Measurements from ENCODE around the gene ATP11A. TPM values are rescaled to one million over a fixed set of nuclear protein-coding genes. Genes with fewer than 3 reads are reported as not detected.
A peak's percentile ranks its signal among the peaks of the same experiment; 100 is the strongest.

Gene ATP11A
- total RNA-seq, 2 donors from 2014 or later = 10.9 to 89.3 TPM

DNA sequence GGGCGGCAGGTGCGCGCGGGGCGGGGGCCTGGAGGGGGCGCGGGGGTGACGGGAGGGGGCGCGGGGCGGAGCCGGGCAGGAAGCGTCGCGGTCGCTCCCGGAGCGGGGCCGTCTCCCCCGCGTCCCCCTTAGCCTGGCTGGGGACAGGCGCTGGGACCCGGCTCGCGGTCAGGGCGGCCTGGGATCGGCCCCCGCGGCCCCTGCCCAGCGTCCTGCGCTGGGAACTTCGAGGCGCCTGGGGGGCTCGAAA lies 204.5 kb downstream of the ATP11A start:
- peaks cover 6% of the 10 kb centered on the region for H3K4me1 ChIP-seq (replicated peaks)
- DNase-seq (ENCODE audit: low spot score) = no peak
- H3K27ac ChIP-seq = peak overlapping the region; percentile 51 to 67
- no peak for TF ChIP-seq CTCF (IDR thresholded peaks at IDR 0.05)
- TF ChIP-seq POLR2A (IDR thresholded peaks at IDR 0.05) = no peak
- no peak for TF ChIP-seq POLR2AphosphoS5 (IDR thresholded peaks at IDR 0.05)
- 0% methylated on average over 21 of the region's 34 CpGs for WGBS
- no peaks in the 10 kb centered on the region for H3K36me3 ChIP-seq
- no peaks in the 10 kb centered on the region for H3K9me3 ChIP-seq
- no peaks in the 10 kb centered on the region for H3K27me3 ChIP-seq (replicated peaks; ENCODE audit: insufficient read depth)
- intact Hi-C loops (cut with DNase I) = no loop called here
- peak overlapping the region; percentile 42 to 63 for H3K4me3 ChIP-seq

DNA sequence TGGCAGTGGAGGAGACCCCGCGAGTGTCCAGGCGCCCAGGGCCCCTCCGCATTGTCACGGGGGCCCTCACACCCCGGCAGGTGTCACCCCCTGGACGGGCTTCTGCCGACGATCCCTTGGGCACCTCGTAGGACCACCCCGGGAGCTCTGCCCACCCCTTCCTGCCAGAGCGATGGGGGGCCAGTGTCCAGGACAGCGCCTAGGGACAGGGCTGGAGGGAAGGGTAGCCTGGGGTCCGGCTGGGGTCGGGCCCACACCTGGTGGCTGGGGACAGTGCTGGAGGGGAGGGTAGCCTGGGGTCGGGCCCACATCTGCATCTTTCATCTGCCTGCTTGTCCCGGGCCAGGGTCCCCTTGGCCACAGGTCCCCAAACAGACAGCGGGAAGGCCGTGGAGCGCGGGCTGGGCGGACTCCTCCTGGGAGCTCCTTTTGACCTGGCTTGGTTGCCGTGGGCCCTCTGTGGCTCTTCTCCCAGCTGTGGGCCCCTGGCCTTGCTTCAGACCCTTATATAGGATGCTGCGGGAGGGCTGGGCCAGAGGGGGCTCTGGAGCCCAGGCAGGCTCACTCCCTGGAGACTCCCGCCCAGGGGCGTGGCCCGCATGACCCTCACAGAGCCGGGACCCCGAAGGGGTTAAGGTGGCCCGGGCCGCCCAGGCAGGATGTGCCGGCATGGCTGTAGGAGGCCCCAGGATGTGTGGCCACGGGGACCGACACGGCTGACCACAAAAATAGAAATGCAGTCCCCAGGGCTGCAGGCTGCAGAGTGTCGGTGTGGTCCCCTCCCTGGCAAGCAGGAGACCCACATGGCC lies 205.0 kb downstream of the ATP11A start:
- 16% methylated on average over 28 of the region's 36 CpGs for WGBS
- TF ChIP-seq CTCF (IDR thresholded peaks at IDR 0.05) = no peak
- no peak for TF ChIP-seq POLR2A (IDR thresholded peaks at IDR 0.05)
- no peak for TF ChIP-seq POLR2AphosphoS5 (IDR thresholded peaks at IDR 0.05)
- peaks cover 6% of the 10 kb centered on the region for H3K4me1 ChIP-seq (replicated peaks)
- intact Hi-C loops (cut with DNase I) = no loop called here
- H3K27me3 ChIP-seq (replicated peaks; ENCODE audit: insufficient read depth) = no peaks in the 10 kb centered on the region
- H3K9me3 ChIP-seq = no peaks in the 10 kb centered on the region
- no peaks in the 10 kb centered on the region for H3K36me3 ChIP-seq
- no peak for DNase-seq (ENCODE audit: low spot score)
- peak overlapping the region; percentile 51 to 67 for H3K27ac ChIP-seq
- peak overlapping the region; percentile 42 to 63 for H3K4me3 ChIP-seq

DNA sequence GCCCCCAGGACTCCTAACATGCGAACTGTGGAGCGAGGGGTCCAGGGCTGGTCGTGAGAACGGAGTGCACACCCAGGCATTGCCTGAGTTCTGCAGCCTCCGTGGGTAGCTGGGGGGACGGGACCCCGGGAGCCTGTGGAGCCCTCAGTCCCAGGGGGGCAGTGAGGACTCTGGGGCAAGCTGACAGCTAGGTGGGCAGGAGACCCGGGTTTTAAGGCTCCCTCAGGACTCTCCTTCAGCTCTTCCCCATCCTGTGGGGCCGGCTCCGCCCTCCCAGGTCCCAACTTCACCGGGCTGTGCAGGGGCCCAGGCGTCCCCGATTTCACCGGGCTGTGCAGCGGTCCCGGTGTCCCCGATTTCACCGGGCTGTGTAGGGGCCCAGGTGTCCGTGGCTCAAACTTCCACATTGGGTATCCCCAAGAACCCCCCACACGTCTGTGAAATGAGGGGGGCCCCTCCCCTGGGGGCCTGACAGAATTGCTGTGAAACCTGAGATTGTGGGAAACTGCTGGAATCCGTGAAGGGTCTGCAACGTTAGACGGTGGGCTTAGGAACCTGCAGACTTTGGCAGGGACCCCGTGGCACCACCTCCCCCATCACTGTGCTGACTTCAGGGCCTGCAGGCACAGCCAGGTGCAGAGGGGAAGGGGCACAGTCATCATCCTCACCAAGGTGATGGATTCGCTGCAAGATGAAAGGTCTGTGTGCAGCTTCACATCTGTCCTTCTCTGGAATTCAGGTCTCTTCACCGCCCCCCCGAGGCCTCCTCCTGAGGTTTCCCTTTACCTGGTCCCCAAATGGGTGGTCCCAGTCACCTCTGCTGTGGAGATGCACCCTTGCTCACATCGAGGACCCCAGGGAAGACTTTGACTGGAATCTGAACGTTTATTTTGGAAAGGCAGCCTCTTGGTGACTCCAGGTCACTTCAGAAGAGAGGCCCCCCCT lies 206.0 kb downstream of the ATP11A start:
- Histone ChIP-seq H3K4me1 (replicated peaks) (peaks cover 6% of the 10 kb centered on the region), H3K9me3 (no peaks in the 10 kb centered on the region), H3K36me3 (no peaks in the 10 kb centered on the region), H3K27ac (no peak overlapping the region), H3K27me3 (replicated peaks; ENCODE audit: insufficient read depth) (no peaks in the 10 kb centered on the region), H3K4me3 (peak overlapping the region in 1 of 2 donors; percentile 63)
- TF ChIP-seq POLR2A (IDR thresholded peaks at IDR 0.05) (no peak), POLR2AphosphoS5 (IDR thresholded peaks at IDR 0.05) (no peak), CTCF (IDR thresholded peaks at IDR 0.05) (no peak)
- intact Hi-C loops (cut with DNase I) = no loop called here
- 61% methylated on average over 27 of the region's 29 CpGs for WGBS
- no peak for DNase-seq (ENCODE audit: low spot score)

GRCh38 chr13:112896736-112897602 lies 207.1 kb downstream of the ATP11A start:
- WGBS = 95% methylated on average over 26 of the region's 27 CpGs
- TF ChIP-seq POLR2AphosphoS5 (IDR thresholded peaks at IDR 0.05) = no peak
- no peak for TF ChIP-seq POLR2A (IDR thresholded peaks at IDR 0.05)
- no peak for TF ChIP-seq CTCF (IDR thresholded peaks at IDR 0.05)
- Histone ChIP-seq H3K27me3 (replicated peaks; ENCODE audit: insufficient read depth) (no peaks in the 10 kb centered on the region), H3K4me1 (replicated peaks) (peaks cover 6% of the 10 kb centered on the region), H3K4me3 (no peak overlapping the region), H3K27ac (no peak overlapping the region), H3K9me3 (no peaks in the 10 kb centered on the region), H3K36me3 (no peaks in the 10 kb centered on the region)
- no peak for DNase-seq (ENCODE audit: low spot score)
- intact Hi-C loops (cut with DNase I) = no loop called here
